H9 (cell line): Measurements from ENCODE around the gene CISD1. TPM values are rescaled to one million over a fixed set of nuclear protein-coding genes. Genes with fewer than 3 reads are reported as not detected.

Source experiments
- DNase-seq: peaks from one replicate; pipeline ENCODE4 v3.0.0-alpha.2; 2017
- H2AFZ ChIP-seq: one replicate; pipeline ENCODE4 v1.6.1; 2013; ENCODE audit warnings: mild to moderate bottlenecking, low read length, control low read depth, moderate library complexity
- H2AK5ac ChIP-seq: 2 replicates; pipeline ENCODE4 v1.6.1; 2013; ENCODE audit warnings: low read length, control low read depth, mixed read lengths; ENCODE audit not compliant: insufficient read length
- H2BK120ac ChIP-seq: one replicate; pipeline ENCODE4 v1.6.1; 2013; ENCODE audit warnings: low read depth, mild to moderate bottlenecking, low read length, control low read depth, inconsistent platforms; ENCODE audit not compliant: poor library complexity, severe bottlenecking
- H2BK12ac ChIP-seq: 2 replicates; pipeline ENCODE4 v1.6.1; 2013; ENCODE audit warnings: low read length, control low read depth, mixed read lengths, low read depth; ENCODE audit not compliant: insufficient read length
- H2BK15ac ChIP-seq: 2 replicates; pipeline ENCODE4 v1.6.1; 2013; ENCODE audit warnings: low read depth, low read length, control low read depth
- H2BK20ac ChIP-seq: one replicate; pipeline ENCODE4 v1.6.1; 2013; ENCODE audit warnings: low read depth, mild to moderate bottlenecking, low read length, control low read depth, inconsistent platforms; ENCODE audit not compliant: poor library complexity, severe bottlenecking
- H2BK5ac ChIP-seq: 2 replicates; pipeline ENCODE4 v1.6.1; 2013; ENCODE audit warnings: low read length, control low read depth, mixed read lengths; ENCODE audit not compliant: insufficient read length
- H3K14ac ChIP-seq: 2 replicates; pipeline ENCODE4 v1.6.1; 2013; ENCODE audit warnings: low read length, control low read depth; ENCODE audit not compliant: insufficient read depth
- H3K18ac ChIP-seq: 2 replicates; pipeline ENCODE4 v1.6.1; 2013; ENCODE audit warnings: low read depth, mild to moderate bottlenecking, mixed read lengths, low read length, control low read depth; ENCODE audit not compliant: insufficient read length
- H3K23ac ChIP-seq: 2 replicates; pipeline ENCODE4 v1.6.1; 2013; ENCODE audit warnings: low read length, control low read depth, mixed read lengths, low read depth; ENCODE audit not compliant: insufficient read length
- H3K23me2 ChIP-seq: 2 replicates; pipeline ENCODE4 v1.6.1; 2013; ENCODE audit warnings: low read depth, mild to moderate bottlenecking, mixed read lengths, low read length, control low read depth; ENCODE audit not compliant: insufficient read length, poor library complexity, severe bottlenecking
- H3K27ac ChIP-seq: 2 replicates; pipeline ENCODE4 v1.5.1; 2013; ENCODE audit warnings: low read length, control low read depth, mixed read lengths, low read depth; ENCODE audit not compliant: insufficient read length
- H3K27me3 ChIP-seq: 2 replicates; pipeline ENCODE4 v1.6.1; 2013; ENCODE audit warnings: low read length, control low read depth, inconsistent platforms; ENCODE audit not compliant: insufficient read depth
- H3K4ac ChIP-seq: 2 replicates; pipeline ENCODE4 v1.6.1; 2013; ENCODE audit warnings: low read depth, mild to moderate bottlenecking, control low read depth, inconsistent platforms, low read length, moderate library complexity
- H3K4me1 ChIP-seq: 2 replicates; pipeline ENCODE4 v1.6.1; 2013; ENCODE audit warnings: low read length, control low read depth, inconsistent platforms; ENCODE audit not compliant: insufficient read depth
- H3K4me2 ChIP-seq: 2 replicates; pipeline ENCODE4 v1.6.1; 2013; ENCODE audit warnings: low read length, control low read depth, mixed read lengths; ENCODE audit not compliant: insufficient read length, insufficient read depth
- H3K56ac ChIP-seq: 2 replicates; pipeline ENCODE4 v1.6.1; 2013; ENCODE audit warnings: low read depth, mild to moderate bottlenecking, mixed read lengths, low read length, control low read depth; ENCODE audit not compliant: insufficient read length
- H3K79me1 ChIP-seq: 2 replicates; pipeline ENCODE4 v1.6.1; 2013; ENCODE audit warnings: low read depth, mild to moderate bottlenecking, moderate library complexity, low read length, control low read depth, inconsistent platforms; ENCODE audit not compliant: insufficient read depth, poor library complexity, severe bottlenecking
- H3K79me2 ChIP-seq: 2 replicates; pipeline ENCODE4 v1.6.1; 2013; ENCODE audit warnings: low read length, control low read depth, inconsistent platforms; ENCODE audit not compliant: insufficient read depth
- H3K9ac ChIP-seq: 2 replicates; pipeline ENCODE4 v1.6.1; 2013; ENCODE audit warnings: low read length, control low read depth, mixed read lengths; ENCODE audit not compliant: insufficient read length; ENCODE audit errors: extremely low read depth
- H3K9me3 ChIP-seq: one replicate; pipeline ENCODE4 v1.6.1; 2013; ENCODE audit warnings: low read depth, low read length, inconsistent platforms; ENCODE audit not compliant: control insufficient read depth
- H3T11ph ChIP-seq: one replicate; pipeline ENCODE4 v1.6.1; 2013; ENCODE audit warnings: mild to moderate bottlenecking, low read length, control low read depth, inconsistent platforms
- H4K20me1 ChIP-seq: one replicate; pipeline ENCODE4 v1.6.1; 2013; ENCODE audit not compliant: control insufficient read depth, insufficient read length, insufficient read depth
- H4K5ac ChIP-seq: 2 replicates; pipeline ENCODE4 v1.6.1; 2013; ENCODE audit warnings: low read depth, mild to moderate bottlenecking, mixed read lengths, low read length, control low read depth; ENCODE audit not compliant: insufficient read length
- H4K8ac ChIP-seq: replicated peaks from 2 replicates; pipeline ENCODE4 v1.6.1; 2013; ENCODE audit warnings: low read length, control low read depth, mixed read lengths, low read depth; ENCODE audit not compliant: insufficient read length
- H4K91ac ChIP-seq: 2 replicates; pipeline ENCODE4 v1.6.1; 2013; ENCODE audit warnings: low read depth, mild to moderate bottlenecking, moderate library complexity, mixed read lengths, low read length, control low read depth; ENCODE audit not compliant: insufficient read length
- H3K27ac Mint-ChIP-seq, 3 experiments: 2 replicates in 2 of 3; 3 replicates in 1 of 3; pipeline ENCODE4 v1.8.0; 2020 to 2021; ENCODE audit warnings: mixed read lengths in 3 of 3, mild to moderate bottlenecking in 1 of 3, moderate library complexity in 1 of 3
- H3K27me3 Mint-ChIP-seq: 2 replicates; pipeline ENCODE4 v1.8.0; 2021; ENCODE audit warnings: low read depth, mild to moderate bottlenecking, moderate library complexity, mixed read lengths
- H3K36me3 Mint-ChIP-seq, 3 experiments: 2 replicates in 2 of 3; 3 replicates in 1 of 3; pipeline ENCODE4 v1.8.0; 2020 to 2021; ENCODE audit warnings: low read depth in 3 of 3, mixed read lengths in 3 of 3; ENCODE audit not compliant: insufficient read depth in 1 of 3
- H3K4me1 Mint-ChIP-seq, 2 experiments: 2 replicates each; pipeline ENCODE4 v1.8.0; 2020; ENCODE audit warnings: mixed read lengths in 2 of 2
- H3K4me3 Mint-ChIP-seq, 2 experiments: 2 replicates in 1 of 2; 3 replicates in 1 of 2; pipeline ENCODE4 v1.8.0; 2020 to 2021; ENCODE audit warnings: mild to moderate bottlenecking in 2 of 2, mixed read lengths in 2 of 2, moderate library complexity in 1 of 2
- H3K9me3 Mint-ChIP-seq, 2 experiments: 2 replicates in 1 of 2; 3 replicates in 1 of 2; pipeline ENCODE4 v1.8.0; 2020; ENCODE audit warnings: mild to moderate bottlenecking in 2 of 2, mixed read lengths in 2 of 2, moderate library complexity in 1 of 2
- WGBS: extraction: QIAGEN DNeasy Blood & Tissue Kit; methylation state at CpG from one replicate; pipeline ENCODE4 v1.1.7; 2013; ENCODE audit warnings: missing lambda C conversion rate, low lambda C conversion rate, mixed read lengths; ENCODE audit not compliant: insufficient read length; ENCODE audit errors: extremely low coverage; 5-methylcytosine and 5-hydroxymethylcytosine counted together
- total RNA-seq: library from RNA; stranded (reverse); gene quantifications from 2 replicates; pipeline ENCODE4 v1.2.1, GENCODE V29; 2021
- TF ChIP-seq, protein P1 (sequence below): fragments of 200-600 bp; sonication (generic); conservative IDR thresholded peaks from 3 replicates; pipeline ENCODE4 v1.8.0; 2021; ENCODE audit warnings: antibody characterized with exemption, mild to moderate bottlenecking

CISD1 gene
- total RNA-seq, 1 experiment from 2014 or later = 42.0 TPM

DNA sequence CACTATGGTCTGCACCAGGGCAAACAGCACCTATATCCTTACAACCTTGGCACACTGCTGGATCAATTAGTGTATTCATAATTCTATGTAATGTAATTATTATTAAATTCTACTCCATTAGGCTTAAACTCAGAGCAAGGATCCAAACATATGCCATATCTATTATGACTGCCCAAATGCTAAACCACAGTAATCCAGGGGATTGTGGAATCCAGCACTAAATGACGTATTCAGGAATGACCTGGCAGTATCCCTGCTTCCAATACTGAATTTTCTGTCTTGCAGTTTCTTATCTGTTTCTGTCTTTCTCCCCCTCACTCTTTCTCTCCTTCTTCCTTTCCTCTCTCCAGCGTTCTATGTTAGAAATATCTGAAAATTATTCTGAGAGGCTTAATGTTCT, 49.4 kb downstream of the CISD1 start:
- Histone ChIP-seq H2AFZ (no peak overlapping the region), H3K18ac (no peak overlapping the region), H3T11ph (no peak overlapping the region), H3K4me1 (no peaks in the 10 kb centered on the region), H2BK120ac (no peak overlapping the region), H2BK15ac (no peak overlapping the region), H3K4ac (no peak overlapping the region), H3K4me2 (no peak overlapping the region), H2BK5ac (no peak overlapping the region), H3K79me1 (no peaks in the 10 kb centered on the region), H3K79me2 (no peaks in the 10 kb centered on the region), H2BK20ac (no peak overlapping the region), H2AK5ac (no peak overlapping the region), H4K8ac (no peak overlapping the region), H4K20me1 (no peaks in the 10 kb centered on the region), H4K91ac (no peak overlapping the region), H3K9me3 (no peaks in the 10 kb centered on the region), H3K27ac (no peak overlapping the region), H3K27me3 (no peaks in the 10 kb centered on the region), H3K9ac (no peak overlapping the region), H3K14ac (no peak overlapping the region), H4K5ac (no peak overlapping the region), H3K23me2 (no peaks in the 10 kb centered on the region), H2BK12ac (no peak overlapping the region), H3K23ac (no peak overlapping the region), H3K56ac (no peak overlapping the region)
- TF ChIP-seq, protein P1, sequence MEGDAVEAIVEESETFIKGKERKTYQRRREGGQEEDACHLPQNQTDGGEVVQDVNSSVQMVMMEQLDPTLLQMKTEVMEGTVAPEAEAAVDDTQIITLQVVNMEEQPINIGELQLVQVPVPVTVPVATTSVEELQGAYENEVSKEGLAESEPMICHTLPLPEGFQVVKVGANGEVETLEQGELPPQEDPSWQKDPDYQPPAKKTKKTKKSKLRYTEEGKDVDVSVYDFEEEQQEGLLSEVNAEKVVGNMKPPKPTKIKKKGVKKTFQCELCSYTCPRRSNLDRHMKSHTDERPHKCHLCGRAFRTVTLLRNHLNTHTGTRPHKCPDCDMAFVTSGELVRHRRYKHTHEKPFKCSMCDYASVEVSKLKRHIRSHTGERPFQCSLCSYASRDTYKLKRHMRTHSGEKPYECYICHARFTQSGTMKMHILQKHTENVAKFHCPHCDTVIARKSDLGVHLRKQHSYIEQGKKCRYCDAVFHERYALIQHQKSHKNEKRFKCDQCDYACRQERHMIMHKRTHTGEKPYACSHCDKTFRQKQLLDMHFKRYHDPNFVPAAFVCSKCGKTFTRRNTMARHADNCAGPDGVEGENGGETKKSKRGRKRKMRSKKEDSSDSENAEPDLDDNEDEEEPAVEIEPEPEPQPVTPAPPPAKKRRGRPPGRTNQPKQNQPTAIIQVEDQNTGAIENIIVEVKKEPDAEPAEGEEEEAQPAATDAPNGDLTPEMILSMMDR = no peak
- no peaks in the 10 kb centered on the region for H3K4me1 Mint-ChIP-seq
- no peak overlapping the region for H3K27ac Mint-ChIP-seq
- H3K4me3 Mint-ChIP-seq = no peak overlapping the region
- no peak for DNase-seq
- H3K27me3 Mint-ChIP-seq = no peaks in the 10 kb centered on the region
- no peaks in the 10 kb centered on the region for H3K9me3 Mint-ChIP-seq
- WGBS = no CpG with 5 or more reads among the region's 2 CpGs
- no peaks in the 10 kb centered on the region for H3K36me3 Mint-ChIP-seq
